ENCODE measurements around the gene PIP5K1B. TPM values are rescaled to one million over a fixed set of nuclear protein-coding genes. Genes with fewer than 3 reads are reported as not detected.

The PIP5K1B gene
- total and polyA plus RNA-seq, 10 of the 15 experiments (the other 5 are each of a cell fraction or from before 2014, with no cell fraction given) = 6.8 to 16.3 (median 10.6) TPM

- in situ Hi-C loops (cut with MboI) = loop anchor here (5.0 to 25.0 kb wide), 4 partner anchors 141 to 881 kb away; no protein-coding TSS in a partner anchor
- Histone ChIP-seq H2AFZ (ENCODE audit: control insufficient read depth, low read depth, low read length) (no peak overlapping the region), H3K27ac (ENCODE audit: control insufficient read depth, insufficient read depth) (no peak overlapping the region), H3K4me1 (ENCODE audit: control insufficient read depth, insufficient read depth, low read length) (no peaks in the 10 kb centered on the region), H3K9me3 (replicated peaks; ENCODE audit: control insufficient read depth, insufficient read depth, low read length) (no peaks in the 10 kb centered on the region; the same call in 2 of the 3 replicates), H3K4me2 (ENCODE audit: control insufficient read depth, insufficient read depth) (no peak overlapping the region), H3K4me3 (no peak overlapping the region), H3K9ac (ENCODE audit: control insufficient read depth, insufficient read depth, low read length) (no peak overlapping the region), H3K36me3 (ENCODE audit: control insufficient read depth in 2 of 2, insufficient read depth in 2 of 2, low read length in 1 of 2) (peaks cover 2 to 6% of the 10 kb centered on the region in 2 experiments; a peak in 3 of 4 replicates), H3K27me3 (replicated peaks in 1 of 2; ENCODE audit: control insufficient read depth in 2 of 2, insufficient read depth in 2 of 2, low read length in 1 of 2) (no peaks in the 10 kb centered on the region), H4K20me1 (ENCODE audit: control insufficient read depth, insufficient read depth) (no peaks in the 10 kb centered on the region), H3K79me2 (ENCODE audit: control insufficient read depth, insufficient read depth, low read length) (no peaks in the 10 kb centered on the region)
- 99% methylated on average over 4 of the region's 4 CpGs for WGBS (ENCODE audit: insufficient coverage, insufficient replicate concordance, low lambda C conversion rate, missing lambda C conversion rate)
- no TSS peak for BruUV-seq (replicated peaks)
- TF ChIP-seq MYC (IDR thresholded peaks at IDR 0.05; ENCODE audit: insufficient read depth, insufficient read length, insufficient replicate concordance, low read length, severe bottlenecking) (no peak), ZBTB4 (CRISPR knock-in tag; IDR thresholded peaks at IDR 0.05) (no peak)
- no peak for FAIRE-seq
- ChIA-PET SMC1A (ENCODE audit: uncharacterized antibody, unreplicated experiment) (interaction anchor here (0.7 to 5.8 kb wide), 4 partner anchors 137 to 365 kb away, joined by 3 to 130 read pairs (median 3); no protein-coding TSS in a partner anchor), POLR2A (no interaction called here), RAD21 (ENCODE audit: unreplicated experiment) (interaction anchor here (8.7 kb wide), 1 partner anchor 138 kb away, joined by 159 read pairs; no protein-coding TSS in a partner anchor), CTCF (interaction anchor here (0.9 to 12.1 kb wide), 7 partner anchors 16 to 141 kb away, joined by 3 to 289 read pairs (median 3); no protein-coding TSS in a partner anchor)
- DNase-seq (ENCODE audit: low read depth, low spot score) = no peak
- ATAC-seq = no peak
- intact Hi-C loops (cut with micrococcal nuclease; ENCODE audit: unreplicated experiment) = loop anchor here (10.0 kb wide), 1 partner anchor 878 kb away; no protein-coding TSS in a partner anchor
These were observed 351.3 kb downstream of the PIP5K1B start for GRCh38 chr9:69056191-69056815.
